HG03097 (cell line): Measurements from ENCODE around the gene ST3GAL4.

Source experiments
- ATAC-seq: cut with Tn5 transposase; IDR thresholded peaks from one replicate; pipeline ENCODE4 v1.9.1; 2021; ENCODE audit not compliant: unreplicated experiment, low FRiP score

Gene ST3GAL4

DNA sequence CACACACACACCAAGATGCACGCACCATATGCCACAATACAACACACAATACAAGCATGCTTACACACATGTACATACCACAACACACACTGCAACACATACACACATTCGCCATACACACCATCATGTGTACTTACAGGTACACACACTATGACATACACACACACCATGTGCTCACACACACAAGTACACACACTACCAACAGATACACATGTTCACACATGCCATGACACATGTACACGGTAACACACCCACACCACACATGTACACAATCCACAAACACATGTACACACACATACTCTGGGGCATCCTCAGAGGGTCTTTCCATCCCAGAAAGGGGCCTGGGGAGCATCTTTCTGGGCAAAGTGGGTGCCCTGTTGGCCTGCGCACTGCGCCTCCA is 82.2 kb downstream of the ST3GAL4 start:
- ATAC-seq, result no peak

DNA sequence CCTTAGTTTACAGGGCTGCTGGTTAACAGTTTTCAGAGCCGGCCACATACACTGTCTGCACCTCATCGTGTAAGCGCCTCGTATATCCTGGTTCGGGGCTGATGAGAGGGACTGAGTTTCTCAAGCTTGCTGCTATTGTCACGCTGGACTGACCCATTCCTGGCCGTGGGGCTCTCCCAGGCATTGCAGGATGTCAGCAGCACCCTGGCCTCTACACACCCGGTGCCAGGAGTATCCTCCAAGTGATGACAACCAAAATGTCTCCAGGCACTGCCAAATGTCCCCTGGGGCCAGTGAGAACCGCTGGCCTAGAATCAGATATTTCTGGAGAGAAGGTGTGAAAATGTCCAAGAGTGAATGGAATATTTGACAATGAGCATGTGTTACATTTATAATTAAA is 82.8 kb downstream of the ST3GAL4 start:
- no peak for ATAC-seq

DNA sequence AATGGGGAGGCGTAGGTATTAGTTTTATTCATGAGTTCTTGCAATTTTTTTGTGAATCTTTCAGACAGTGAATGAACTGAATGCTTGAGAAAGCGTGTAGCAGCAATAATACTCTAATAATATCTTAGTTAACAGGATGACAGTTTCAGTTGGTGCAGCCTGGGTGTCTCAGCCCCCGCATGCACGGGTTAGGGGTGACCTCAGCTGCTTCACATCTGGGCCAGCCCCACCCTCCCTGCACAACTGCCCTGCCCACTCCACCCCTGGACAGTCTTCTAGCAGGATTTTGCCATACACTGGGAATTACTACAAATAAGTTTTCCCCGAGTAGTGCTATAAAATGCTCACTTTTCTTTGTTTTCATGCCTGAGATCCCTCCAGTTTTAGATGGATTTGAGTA is 83.2 kb downstream of the ST3GAL4 start:
- no peak for ATAC-seq

DNA sequence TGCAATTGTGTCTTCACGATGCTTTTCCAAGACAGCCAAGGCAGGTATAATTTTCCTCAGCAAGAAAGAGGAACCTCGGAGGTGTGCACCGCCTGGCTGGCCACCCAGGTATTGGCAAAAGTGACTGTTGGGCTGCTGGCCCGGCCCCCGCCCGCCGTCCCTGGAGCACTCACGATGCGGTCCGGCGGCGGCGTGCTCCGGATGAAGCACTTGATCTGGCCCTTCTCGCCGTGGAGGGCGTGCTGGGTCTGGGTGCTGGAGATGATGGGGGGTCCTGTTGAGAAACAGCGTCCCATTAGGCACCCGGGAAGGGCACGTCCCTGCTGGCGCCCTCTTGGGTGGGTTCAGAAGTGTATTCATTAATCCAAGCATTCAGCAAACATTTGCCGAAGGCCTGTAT is 84.8 kb downstream of the ST3GAL4 start:
- ATAC-seq, result no peak

DNA sequence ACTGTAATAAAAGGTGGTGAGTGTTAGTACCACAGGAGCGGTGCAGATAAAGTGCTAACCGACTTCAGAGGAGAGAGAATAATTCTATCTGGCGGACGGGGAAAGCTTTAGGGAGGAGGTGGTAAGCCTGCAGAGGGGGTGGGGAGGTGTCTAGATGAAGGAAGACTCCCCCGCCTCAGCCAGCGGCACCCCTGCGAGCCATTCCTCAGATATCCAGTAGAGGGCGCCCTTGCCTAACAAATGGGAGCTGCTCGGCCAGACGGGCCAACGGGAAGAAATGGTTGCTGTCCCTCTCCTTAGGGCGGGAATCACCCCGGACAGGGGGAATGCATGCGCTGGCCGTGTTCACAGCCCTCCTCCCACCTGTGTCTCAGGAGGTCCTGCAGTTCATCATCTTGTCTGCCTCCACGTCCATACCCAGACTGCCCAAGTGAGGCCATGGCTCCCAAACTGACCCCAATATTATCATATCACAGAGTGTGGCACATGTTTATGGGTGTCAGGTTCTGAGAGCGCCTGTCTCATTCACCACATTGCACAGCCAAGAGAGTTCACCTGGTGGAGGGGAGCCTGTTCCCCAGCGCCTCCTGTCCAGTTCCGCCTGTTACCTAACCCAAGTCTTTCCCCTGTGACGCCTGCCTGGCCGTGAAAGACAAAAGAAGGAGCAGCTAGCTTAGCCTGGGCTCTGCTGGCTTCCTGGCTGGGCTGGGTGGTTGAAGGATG is 85.5 kb downstream of the ST3GAL4 start:
- ATAC-seq, result peak; percentile 57

DNA sequence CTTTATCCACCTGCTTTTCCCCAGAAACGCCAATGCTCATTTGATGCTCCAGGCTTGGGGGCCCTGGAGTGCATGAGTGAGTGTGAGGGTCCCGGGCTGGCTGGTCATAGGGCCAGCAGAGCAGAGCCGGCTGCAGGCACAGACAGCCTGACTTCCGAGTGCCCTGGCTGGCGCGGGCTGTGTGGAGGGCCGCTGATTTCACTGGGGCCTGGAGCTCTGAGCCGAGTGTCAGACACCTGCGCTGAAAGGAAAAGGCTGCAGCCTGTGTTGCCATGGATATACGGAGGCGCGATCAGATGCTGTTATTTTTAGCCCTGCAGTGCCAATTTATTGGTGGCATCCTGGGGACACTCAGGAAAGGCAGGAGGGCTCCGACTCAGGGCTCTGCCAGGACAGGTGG is 87.6 kb downstream of the ST3GAL4 start:
- ATAC-seq, result no peak

DNA sequence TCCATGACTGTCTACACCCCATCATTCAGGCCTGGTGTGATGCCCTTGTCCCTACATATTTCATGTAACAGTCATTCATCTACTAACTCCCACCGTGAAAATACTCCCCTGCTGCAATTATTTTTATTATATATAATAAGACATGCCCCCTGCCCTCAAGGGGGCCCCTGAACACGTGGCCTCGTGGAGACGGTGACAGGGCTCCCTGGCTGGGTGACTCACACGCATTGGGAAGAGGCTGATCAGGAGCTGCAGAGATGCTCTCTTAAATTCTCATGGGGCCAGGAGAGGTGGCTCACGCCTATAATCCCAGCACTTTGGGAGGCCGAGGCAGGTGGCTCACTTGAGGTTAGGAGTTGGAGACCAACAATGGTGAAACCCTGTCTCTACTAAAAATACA is 88.6 kb downstream of the ST3GAL4 start:
- no peak for ATAC-seq

DNA sequence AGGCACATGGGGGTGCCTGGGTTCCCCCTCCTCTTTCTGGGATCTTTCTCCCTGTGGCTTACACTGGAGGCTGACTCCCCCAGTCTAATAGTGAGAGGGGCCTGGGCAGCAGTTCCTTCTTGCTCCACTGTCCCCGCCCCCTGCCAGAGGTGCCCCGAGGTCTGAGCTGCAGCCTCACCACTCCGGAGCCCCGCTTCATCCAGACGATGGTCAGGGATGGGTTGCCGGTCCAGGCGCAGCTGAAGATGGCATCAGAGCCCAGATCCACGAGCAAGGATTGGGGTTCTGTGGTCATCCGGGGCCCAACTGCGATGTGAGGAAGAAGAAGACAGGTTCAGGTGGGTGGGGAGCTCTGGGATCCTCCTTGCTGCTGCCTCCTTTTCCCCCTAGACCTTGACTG is 91.1 kb downstream of the ST3GAL4 start:
- no peak for ATAC-seq

DNA sequence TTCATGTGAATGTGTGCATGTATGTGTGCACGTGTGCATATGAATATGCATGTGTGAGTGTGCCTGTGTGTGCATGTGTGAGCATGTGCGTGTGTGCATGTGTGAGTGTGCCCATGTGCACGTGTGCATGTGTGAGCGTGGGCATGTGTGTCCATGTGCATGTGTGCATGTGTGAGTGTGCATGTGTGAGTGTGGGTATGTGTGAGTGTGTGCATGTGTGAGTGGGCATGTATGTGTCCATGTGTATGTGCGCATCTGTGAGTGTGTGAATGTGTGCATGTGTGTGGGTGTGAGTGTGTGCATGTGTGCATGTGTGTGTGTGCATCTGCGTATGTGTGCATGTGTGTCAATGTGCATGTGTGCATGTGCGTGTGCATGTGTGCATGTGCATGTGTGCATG is 94.7 kb downstream of the ST3GAL4 start:
- ATAC-seq, result no peak

DNA sequence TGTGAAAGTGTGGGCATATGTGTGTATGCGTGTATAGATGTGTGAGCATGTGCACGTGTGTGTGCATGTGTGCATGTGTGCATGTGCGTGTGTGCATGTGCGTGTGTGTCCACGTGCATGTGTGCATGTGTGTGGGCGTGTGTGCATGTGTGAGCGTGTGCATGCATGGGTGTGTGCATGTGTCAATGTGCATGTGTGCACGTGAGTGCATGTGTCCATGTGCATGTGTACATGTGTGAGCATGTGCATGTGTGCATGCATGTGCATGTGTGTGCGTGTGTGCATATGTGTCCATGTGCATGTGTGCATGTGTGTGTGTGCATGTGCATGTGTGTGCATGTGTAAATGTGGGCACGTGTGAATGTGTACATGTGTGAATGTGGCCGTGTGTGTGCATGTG is 95.3 kb downstream of the ST3GAL4 start:
- no peak for ATAC-seq

DNA sequence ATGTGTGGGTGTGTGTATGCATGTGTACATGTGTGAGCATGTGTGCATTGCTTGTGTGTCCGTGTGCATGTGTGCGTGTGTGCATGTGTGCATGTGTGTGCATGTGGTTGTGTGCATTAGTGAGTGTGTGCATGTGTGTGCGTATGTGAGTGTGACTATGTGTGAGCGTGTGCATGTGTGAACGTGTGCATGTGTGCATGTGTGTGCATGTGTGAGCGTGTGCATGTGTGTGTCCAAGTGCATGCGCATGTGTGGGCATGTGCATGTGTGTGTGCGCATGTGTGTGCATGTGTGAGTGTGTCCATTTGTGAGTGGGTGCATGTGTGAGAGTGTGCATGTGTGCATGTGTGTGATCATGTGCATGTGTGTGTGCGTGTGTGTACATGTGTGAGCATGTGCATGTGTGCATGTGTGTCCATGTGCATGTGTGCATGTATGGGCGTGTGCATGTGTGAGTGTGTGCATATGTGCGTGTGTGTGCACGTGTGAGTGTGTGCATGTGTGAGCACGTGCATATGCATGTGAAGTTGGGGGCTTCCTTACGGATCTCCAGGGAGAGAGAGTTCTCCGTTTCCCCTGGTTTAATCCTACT is 95.8 kb downstream of the ST3GAL4 start:
- no peak for ATAC-seq

DNA sequence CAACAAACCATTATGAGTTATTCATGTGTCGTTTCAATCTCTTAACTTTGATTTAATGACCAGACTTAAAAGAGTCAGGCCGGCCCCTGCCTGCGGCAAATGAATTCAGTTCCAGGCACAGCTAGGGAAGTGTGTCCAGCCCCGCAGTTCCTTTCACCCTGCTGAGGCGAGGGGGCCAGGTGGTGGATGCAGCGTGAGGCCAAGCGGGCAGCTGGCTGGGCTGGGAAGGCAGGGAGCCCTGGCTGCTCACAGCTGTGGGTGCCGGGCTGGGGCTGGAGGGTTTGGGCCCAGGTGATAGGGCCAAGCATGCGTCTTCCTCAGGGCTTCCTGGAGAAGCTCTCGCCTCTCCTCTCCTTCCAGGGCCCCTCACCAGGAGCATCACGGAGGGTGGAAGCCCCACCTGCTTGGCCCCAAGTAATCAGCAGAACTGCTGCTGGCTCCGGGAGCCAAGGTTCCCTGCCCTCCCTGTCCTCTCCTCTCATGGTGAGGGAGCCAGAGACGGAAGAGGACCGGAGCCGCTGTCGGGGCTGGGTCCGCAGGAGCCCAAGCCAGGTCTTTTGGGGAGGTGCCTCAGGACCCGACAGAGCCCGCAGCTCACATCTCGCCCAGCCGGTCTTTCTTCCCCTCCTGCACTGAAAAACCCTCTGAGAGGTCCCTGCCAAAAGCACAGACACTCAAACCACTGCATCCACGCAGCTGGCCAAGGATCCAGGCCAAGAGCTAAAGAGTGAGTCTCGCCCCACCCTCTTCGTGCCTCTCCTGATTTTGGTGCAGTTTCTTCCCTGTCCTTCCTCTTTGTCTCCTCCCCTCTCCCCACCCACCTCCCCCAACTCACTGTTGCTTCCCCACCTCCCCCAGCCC is 97.0 kb downstream of the ST3GAL4 start:
- ATAC-seq, result no peak

DNA sequence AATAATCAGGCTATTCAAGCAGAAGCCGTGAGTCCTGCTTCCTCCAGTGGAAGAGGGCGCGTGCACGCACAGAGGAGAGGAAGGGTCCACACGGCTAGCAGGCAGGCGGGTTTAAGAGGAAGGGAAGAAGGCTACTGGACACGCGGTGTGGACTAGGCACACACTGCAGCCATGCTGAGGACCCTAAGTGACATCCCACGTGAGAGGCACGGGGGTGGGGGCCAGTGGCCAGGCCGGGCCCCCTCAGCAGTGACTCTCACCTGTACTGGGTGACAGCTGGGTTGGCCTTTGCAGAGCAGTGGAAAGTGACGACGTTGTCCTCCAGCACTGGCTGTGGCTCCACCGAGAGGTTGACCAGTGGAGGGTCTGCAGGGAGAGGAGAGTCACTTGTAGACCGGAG is 100.6 kb downstream of the ST3GAL4 start:
- ATAC-seq, result no peak

DNA sequence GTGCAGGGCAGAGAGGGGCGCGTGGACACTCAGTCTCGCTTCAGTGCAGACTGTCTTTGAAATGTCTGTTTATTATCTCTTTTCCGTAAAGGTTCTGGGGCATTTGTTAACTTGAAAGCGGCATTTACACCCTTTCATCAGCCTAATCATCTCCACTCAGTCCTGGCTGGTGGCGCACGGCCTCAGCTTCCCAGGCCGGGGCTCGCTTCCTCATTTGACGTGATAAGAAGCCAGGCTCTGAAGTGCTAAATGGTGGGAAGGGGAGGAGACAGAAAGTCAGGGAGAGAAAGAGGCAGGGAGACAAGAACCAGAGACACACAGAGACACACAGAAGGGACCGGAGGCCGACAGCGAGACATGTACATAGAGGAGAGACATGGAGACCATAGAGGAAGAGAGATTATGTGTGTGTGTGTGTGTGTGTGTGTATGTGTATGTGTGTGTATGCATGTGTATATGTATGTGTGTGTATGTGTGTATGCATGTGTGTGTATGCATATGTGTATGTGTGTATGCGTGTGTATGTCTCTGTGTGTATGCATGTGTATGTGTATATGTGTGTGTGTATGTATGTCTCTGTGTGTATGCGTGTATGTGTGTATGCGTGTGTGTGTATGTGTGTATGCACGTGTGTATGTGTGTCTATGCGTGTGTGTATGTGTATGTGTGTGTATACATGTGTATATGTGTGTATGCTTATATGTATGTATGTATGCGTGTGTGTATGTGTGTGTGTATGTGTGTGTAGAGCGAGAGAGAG is 101.5 kb downstream of the ST3GAL4 start:
- no peak for ATAC-seq

DNA sequence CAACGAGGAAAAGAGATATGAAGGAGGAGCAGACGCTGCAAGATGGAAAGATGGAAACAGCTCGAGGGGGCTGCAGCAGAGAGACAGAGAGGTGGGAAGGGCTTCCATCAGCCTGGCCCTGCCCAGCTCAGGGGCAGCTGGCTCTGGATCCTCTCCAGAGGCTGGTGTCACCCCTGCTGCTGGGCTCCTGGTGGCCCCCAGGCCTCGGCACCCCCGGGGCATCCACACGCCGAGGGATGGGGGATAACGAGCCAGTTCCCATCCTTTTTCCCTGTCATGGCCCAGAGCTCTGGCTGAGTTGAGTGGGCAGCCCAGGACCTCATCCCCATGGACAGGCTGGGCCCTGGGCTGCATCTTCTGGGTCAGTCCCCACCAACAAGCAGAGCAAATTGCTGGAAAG is 102.3 kb downstream of the ST3GAL4 start:
- ATAC-seq, result no peak

DNA sequence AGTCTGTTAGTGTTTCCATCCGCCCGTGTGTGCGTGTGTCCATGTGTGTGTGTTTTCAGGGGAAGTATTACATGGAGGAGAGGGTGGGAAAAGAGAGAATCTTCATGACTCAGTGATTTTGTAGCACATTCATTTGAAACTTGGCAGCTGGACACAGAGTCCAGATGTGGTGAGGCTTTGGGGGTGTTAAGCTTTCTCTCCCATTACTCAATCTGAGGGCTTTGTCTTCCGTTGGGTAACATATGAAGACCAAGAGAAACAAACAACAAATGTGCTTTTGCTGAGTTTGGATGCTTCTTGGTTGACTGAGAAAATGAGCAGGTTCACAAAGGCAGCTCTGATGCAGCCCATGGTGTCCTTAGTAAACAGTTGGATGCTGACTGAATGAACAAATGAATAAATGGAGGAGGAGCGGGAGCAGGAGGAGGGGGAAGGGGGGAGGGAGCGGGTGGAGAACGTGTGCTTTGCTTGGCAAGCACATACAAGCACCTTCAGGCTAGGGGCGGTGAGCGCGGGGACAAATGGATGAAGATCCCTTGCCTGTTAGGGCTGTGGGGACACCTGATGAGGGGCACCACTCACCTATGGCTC is 104.3 kb downstream of the ST3GAL4 start:
- no peak for ATAC-seq

DNA sequence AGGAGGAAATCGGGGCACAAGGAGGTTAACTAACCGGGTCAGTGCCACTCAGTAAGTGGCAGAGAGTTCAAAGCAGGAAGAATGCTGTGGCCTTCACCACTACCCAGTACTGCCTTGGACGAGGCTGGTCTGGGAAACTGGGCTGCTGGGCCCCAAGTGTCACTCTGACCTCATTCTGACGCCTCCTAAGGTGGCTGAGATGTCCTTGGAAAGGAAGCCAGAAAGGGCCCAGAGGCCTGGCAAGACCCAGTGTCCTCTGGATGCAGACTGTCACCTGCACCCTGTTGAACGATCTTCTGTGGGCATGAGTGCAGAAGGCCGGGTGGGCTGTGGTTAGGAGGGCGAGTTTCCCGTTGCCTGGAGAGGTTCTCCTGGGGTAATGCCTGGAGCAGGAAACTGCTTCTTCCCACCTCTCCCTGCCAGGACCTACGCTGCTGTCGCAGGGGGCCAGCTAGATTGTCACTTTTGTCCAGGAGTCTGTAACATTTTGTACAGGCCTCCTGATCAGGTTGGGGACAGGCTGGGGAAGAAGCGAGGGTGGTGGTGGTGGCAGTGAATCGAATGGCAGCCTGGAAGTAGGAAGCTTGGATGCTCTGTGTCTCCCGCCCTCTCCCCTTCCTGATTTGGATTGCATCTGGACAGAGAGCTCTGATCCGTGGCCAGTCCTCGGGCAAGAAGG is 105.1 kb downstream of the ST3GAL4 start:
- no peak for ATAC-seq

DNA sequence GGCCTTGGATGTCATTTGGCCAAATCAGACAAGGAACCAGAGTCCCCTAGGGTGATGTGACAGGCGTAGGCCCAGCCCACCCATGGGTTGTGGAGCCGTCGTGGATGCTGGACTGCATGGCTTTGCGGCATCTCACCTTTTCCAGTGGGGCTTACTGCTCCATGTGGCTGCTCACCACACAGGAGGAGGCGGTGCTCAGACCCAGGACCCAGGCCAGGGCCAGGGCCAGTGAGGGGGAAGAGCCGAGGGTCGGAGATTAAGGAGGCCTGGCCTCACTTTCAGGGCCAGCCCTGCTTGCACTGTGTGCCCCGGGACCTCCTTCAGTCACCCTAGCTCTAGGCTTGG is 105.6 kb downstream of the ST3GAL4 start:
- no peak for ATAC-seq

DNA sequence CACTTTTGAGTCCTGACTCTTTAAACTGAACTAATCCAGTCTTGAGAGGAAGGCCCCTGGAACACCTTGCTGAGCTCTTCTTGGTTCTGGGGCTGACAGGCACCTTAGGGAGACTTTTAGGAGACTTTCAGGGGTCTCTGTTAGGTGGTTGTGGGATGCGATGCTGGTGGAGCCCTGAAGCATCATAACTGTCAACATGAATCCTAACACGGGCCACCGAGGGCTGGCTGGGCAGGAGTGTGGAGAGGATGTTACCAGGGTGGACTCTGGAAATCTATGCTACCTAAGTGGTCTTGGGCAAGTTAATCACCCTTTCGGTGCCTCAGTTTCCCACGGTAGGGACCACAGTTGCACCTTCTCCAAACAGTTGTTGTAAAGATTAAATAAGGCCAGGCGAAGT is 106.5 kb downstream of the ST3GAL4 start:
- no peak for ATAC-seq

DNA sequence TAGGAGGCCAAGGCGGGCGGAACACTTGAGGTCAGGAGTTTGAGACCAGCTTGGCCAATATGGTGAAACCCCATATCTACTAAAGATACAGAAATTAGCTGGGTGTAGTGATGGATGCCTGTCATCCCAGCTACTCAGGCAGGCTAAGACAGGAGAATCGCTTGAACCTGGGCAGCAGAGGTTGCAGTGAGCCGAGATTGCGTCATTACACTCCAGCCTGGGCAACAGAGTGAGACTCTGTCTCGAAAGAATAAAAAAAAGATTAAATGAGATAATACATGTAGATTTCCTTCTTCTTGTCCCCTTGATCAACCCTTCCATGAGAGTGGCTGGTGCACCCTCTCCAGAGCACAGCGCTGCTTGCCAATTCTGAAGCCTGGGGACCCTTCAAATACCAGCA is 106.9 kb downstream of the ST3GAL4 start:
- ATAC-seq, result no peak
